SK-N-SH (cell line): ENCODE data around the gene TRAK1.

ENCODE experiments used
- RCOR1 ChIP-seq: fragments of 150-350 bp; IDR thresholded peaks from 2 replicates; pipeline ENCODE4 v1.6.1; 2017; ENCODE audit warnings: antibody characterized with exemption, low read length
- RFX5 ChIP-seq: IDR thresholded peaks from 2 replicates; pipeline ENCODE4 v1.6.1; 2012; ENCODE audit warnings: mild to moderate bottlenecking, improper control_type of control experiment, low read length
- TF ChIP-seq, protein P1 (sequence below): IDR thresholded peaks from 2 replicates; pipeline ENCODE4; 2012

DNA sequence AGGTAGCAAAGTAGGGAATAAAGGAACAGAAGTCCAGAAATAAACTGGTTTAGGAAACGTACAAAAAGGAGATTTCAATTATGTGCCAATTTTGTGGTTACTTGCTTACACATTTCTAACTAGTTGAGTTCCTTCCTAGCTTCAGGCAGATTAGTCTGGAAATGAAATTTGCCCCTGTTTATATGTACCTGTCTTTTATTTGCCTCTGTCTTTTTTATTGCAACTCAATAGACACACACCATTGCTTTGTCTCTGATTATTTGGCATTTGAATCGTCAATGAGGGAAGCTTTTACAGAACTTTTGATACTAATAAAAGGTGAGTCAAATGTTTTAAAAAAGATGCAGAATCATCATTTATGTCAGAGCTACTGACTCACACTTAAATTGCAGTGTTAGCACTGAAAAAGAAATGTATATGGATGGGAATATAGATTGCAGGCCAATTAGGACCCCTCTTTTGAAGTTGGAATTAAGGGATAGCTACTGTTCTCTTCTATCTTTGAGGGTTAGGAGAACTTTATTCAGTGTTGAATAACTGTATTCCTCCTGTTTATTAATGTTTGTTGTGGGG, 60.5 kb downstream of the TRAK1 start:
- TF ChIP-seq, protein P1, sequence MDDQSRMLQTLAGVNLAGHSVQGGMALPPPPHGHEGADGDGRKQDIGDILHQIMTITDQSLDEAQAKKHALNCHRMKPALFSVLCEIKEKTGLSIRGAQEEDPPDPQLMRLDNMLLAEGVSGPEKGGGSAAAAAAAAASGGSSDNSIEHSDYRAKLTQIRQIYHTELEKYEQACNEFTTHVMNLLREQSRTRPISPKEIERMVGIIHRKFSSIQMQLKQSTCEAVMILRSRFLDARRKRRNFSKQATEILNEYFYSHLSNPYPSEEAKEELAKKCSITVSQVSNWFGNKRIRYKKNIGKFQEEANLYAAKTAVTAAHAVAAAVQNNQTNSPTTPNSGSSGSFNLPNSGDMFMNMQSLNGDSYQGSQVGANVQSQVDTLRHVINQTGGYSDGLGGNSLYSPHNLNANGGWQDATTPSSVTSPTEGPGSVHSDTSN, result no peak
- no peak for TF ChIP-seq RCOR1
- no peak for TF ChIP-seq RFX5
